HepG2 (cell line): Measurements from ENCODE around the gene C2orf42. TPM values are rescaled to one million over a fixed set of nuclear protein-coding genes. Genes with fewer than 3 reads are reported as not detected.

ENCODE experiments used
- ATAC-seq: fragments of 200-7000 bp; cut with Tn5 transposase; 3 replicates; pipeline ENCODE4 v1.9.1; 2020; ENCODE audit warnings: mild to moderate bottlenecking, moderate library complexity
- BruUV-seq: library from RNA; stranded (reverse); fragments of 400-500 nt; replicated peaks from 2 replicates; lab custom pipeline; 2021; lab: Mats Ljungman, UMichigan
- CTCF ChIA-PET: fragments of 300-600 bp; formaldehyde crosslinking; extraction: SDS; loops from one replicate; lab custom pipeline; 2021; ENCODE audit warnings: low total read pairs, inconsistent platforms, low intra/inter-chr PET ratio; lab: Yijun Ruan, JAX
- POLR2A ChIA-PET: fragments of 350-600 bp; sonication (Branson Sonifier 250); formaldehyde crosslinking; loops from one replicate; lab custom pipeline; 2020; ENCODE audit warnings: antibody characterized with exemption, inconsistent platforms; lab: Yijun Ruan, JAX
- DNase-seq: peaks from one replicate; pipeline ENCODE4 v3.0.0-alpha.2; 2015; ENCODE audit warnings: low spot score
- FAIRE-seq: peaks from 3 replicates; lab custom pipeline; 2011; peaks lifted over from hg19 to GRCh38; lab: Jason Lieb, UNC
- H2AFZ ChIP-seq: one replicate; pipeline ENCODE4 v1.6.1; 2011; ENCODE audit warnings: low read length, inconsistent platforms
- H3K27ac ChIP-seq: fragments of 300-600 bp; 3 replicates; pipeline ENCODE4 v1.8.0; 2011; ENCODE audit warnings: mixed run types, mild to moderate bottlenecking, mixed read lengths, low read length, inconsistent platforms; ENCODE audit not compliant: insufficient read depth; ENCODE audit errors: extremely low read length
- H3K27me3 ChIP-seq, 2 experiments: fragments of 200-600 bp in 1 of 2; 2 replicates in 1 of 2; 3 replicates in 1 of 2; pipeline versions ENCODE4 v1.6.0 to v1.8.0; 2011; ENCODE audit warnings: low read length in 2 of 2, mild to moderate bottlenecking in 2 of 2, moderate library complexity in 2 of 2, inconsistent platforms in 1 of 2; ENCODE audit not compliant: insufficient read depth in 2 of 2, control insufficient read depth in 1 of 2
- H3K36me3 ChIP-seq, 2 experiments: fragments of 200-600 bp in 1 of 2; replicated peaks in 1 of 2; 2 replicates in 1 of 2; 3 replicates in 1 of 2; pipeline versions ENCODE4 v1.5.1 to v1.8.0; 2011; ENCODE audit warnings: low read length in 2 of 2, inconsistent platforms in 1 of 2; ENCODE audit not compliant: insufficient read depth in 2 of 2, control insufficient read depth in 1 of 2
- H3K4me1 ChIP-seq: 2 replicates; pipeline ENCODE4 v1.5.1; 2012; ENCODE audit warnings: low read length, inconsistent platforms; ENCODE audit not compliant: insufficient read depth
- H3K4me2 ChIP-seq: 2 replicates; pipeline ENCODE4 v1.6.0; 2011; ENCODE audit warnings: low read depth, low read length, inconsistent platforms
- H3K4me3 ChIP-seq, 3 experiments: fragments of 200-600 bp in 1 of 3; sonication (generic), shearing (Covaris generic) in 1 of 3; replicated peaks in 1 of 3; 2 replicates each; pipeline ENCODE4 v1.5.1; 2011 to 2016; ENCODE audit warnings: low read length in 3 of 3, inconsistent platforms in 2 of 3, low read depth in 2 of 3, mild to moderate bottlenecking in 2 of 3, control low read depth in 1 of 3, mixed read lengths in 1 of 3; ENCODE audit not compliant: insufficient read depth in 1 of 3
- H3K79me2 ChIP-seq: one replicate; pipeline ENCODE4 v1.6.1; 2011; ENCODE audit warnings: low read length, inconsistent platforms; ENCODE audit not compliant: insufficient read depth
- H3K9ac ChIP-seq: 2 replicates; pipeline ENCODE4 v1.6.0; 2011; ENCODE audit warnings: mild to moderate bottlenecking, low read depth, low read length, inconsistent platforms; ENCODE audit not compliant: insufficient read depth
- H3K9me3 ChIP-seq: 2 replicates; pipeline ENCODE4 v1.5.1; 2012; ENCODE audit warnings: mild to moderate bottlenecking, low read length
- H4K20me1 ChIP-seq: 2 replicates; pipeline ENCODE4 v1.6.0; 2011; ENCODE audit warnings: inconsistent platforms, mild to moderate bottlenecking, low read length, moderate library complexity; ENCODE audit not compliant: insufficient read depth
- ELF3 ChIP-seq: IDR thresholded peaks from 2 replicates; pipeline ENCODE4 v1.6.1; 2016; ENCODE audit warnings: missing genetic modification reagents, missing compliant biosample characterization
- GABPA ChIP-seq, 2 experiments: IDR thresholded peaks; 2 replicates each; pipeline ENCODE4 v1.6.1; 2011 to 2016; ENCODE audit warnings: low read depth in 2 of 2, low read length in 1 of 2, missing biosample characterization in 1 of 2, missing genetic modification characterization in 1 of 2
- PAX8 ChIP-seq: sonication (generic); formaldehyde crosslinking; IDR thresholded peaks from 2 replicates; pipeline ENCODE4 v1.8.0; 2022; ENCODE audit warnings: mild to moderate bottlenecking, missing genetic modification reagents, borderline replicate concordance
- RARA ChIP-seq: IDR thresholded peaks from 2 replicates; pipeline ENCODE4 v1.6.1; 2016; ENCODE audit warnings: missing genetic modification reagents, missing compliant biosample characterization
- SNAI1 ChIP-seq: sonication (generic); formaldehyde crosslinking; IDR thresholded peaks from 2 replicates; pipeline ENCODE4 v1.5.0; 2020; ENCODE audit warnings: mild to moderate bottlenecking, missing genetic modification reagents, borderline replicate concordance
- SNAPC2 ChIP-seq: sonication (generic); formaldehyde crosslinking; IDR thresholded peaks from 2 replicates; pipeline ENCODE4 v1.8.1; 2022; ENCODE audit warnings: mild to moderate bottlenecking, missing genetic modification reagents
- SOX6 ChIP-seq, 2 experiments: fragments of 450-650 bp in 1 of 2; sonication (generic) in 1 of 2; formaldehyde crosslinking in 1 of 2; IDR thresholded peaks; 2 replicates each; pipeline versions ENCODE4 v1.4.0 to v1.6.1; 2017 to 2020; ENCODE audit warnings: antibody characterized with exemption in 1 of 2, mild to moderate bottlenecking in 1 of 2, missing genetic modification reagents in 1 of 2
- SP4 ChIP-seq: sonication (generic); formaldehyde crosslinking; IDR thresholded peaks from 2 replicates; pipeline ENCODE4 v1.8.1; 2023; ENCODE audit warnings: mild to moderate bottlenecking, missing genetic modification reagents
- ZFP82 ChIP-seq: sonication (generic); formaldehyde crosslinking; IDR thresholded peaks from 2 replicates; pipeline ENCODE4 v1.5.1; 2020; ENCODE audit warnings: mild to moderate bottlenecking, missing genetic modification reagents, borderline replicate concordance
- ZNF335 ChIP-seq: sonication (generic); formaldehyde crosslinking; IDR thresholded peaks from 2 replicates; pipeline ENCODE4 v1.4.0; 2020; ENCODE audit warnings: missing genetic modification reagents
- ZNF597 ChIP-seq: sonication (generic); formaldehyde crosslinking; IDR thresholded peaks from 2 replicates; pipeline ENCODE4 v1.5.0; 2020; ENCODE audit warnings: missing genetic modification reagents
- ZNF674 ChIP-seq: sonication (generic); formaldehyde crosslinking; IDR thresholded peaks from 2 replicates; pipeline ENCODE4 v1.5.0; 2020; ENCODE audit warnings: low read depth, mild to moderate bottlenecking, missing genetic modification reagents
- ZNF879 ChIP-seq: sonication (generic); formaldehyde crosslinking; IDR thresholded peaks from 2 replicates; pipeline ENCODE4 v1.8.1; 2023; ENCODE audit warnings: missing genetic modification reagents
- WGBS: methylation state at CpG from one replicate; pipeline ENCODE4 v1.1.6; 2017; ENCODE audit warnings: low lambda C conversion rate; 5-methylcytosine and 5-hydroxymethylcytosine counted together
- in situ Hi-C: cut with HindIII; loops from 2 replicates; pipeline ENCODE4 v1.10.0; 2017; ENCODE audit warnings: low pct_unique_long_range_greater_than_20kb; ENCODE audit not compliant: extremely low pct_ligation_motif_present
- intact Hi-C: fragments of 100-400 bp; cut with micrococcal nuclease; formaldehyde crosslinking; loops from one replicate; pipeline ENCODE4 v1.10.0; 2022; ENCODE audit not compliant: unreplicated experiment
- polyA plus RNA-seq, 8 experiments: library from polyadenylated mRNA; depleted of rRNA in 3 of 8; stranded (reverse) in 7 of 8; unstranded in 1 of 8; fragments of >200 nt; fragmentation: Illumina TruSeq in 4 of 8; extraction: Trizol in 4 of 8; gene quantifications; 2 replicates each; pipeline versions ENCODE4 v1.2.1 to v1.2.3, GENCODE V29; 2011 to 2016; ENCODE audit warnings: low read depth in 4 of 8, missing spikeins in 1 of 8, mixed read lengths in 1 of 8; ENCODE audit not compliant: insufficient read depth in 1 of 8
- total RNA-seq, 5 experiments: library from RNA; depleted of rRNA; stranded (reverse); fragments of >200 nt; fragmentation: Illumina TruSeq; extraction: Trizol; gene quantifications; 2 replicates each; pipeline ENCODE4 v1.2.3, GENCODE V29; 2016; ENCODE audit warnings: low read depth in 1 of 5
- TF ChIP-seq, protein P1 (sequence below): sonication (generic); formaldehyde crosslinking; conservative IDR thresholded peaks from 2 replicates; pipeline ENCODE4 v1.8.0; 2022; ENCODE audit warnings: missing genetic modification reagents
- TF ChIP-seq, protein P2 (sequence below): sonication (generic); formaldehyde crosslinking; IDR thresholded peaks from 2 replicates; pipeline ENCODE4 v1.5.0; 2020; ENCODE audit warnings: mild to moderate bottlenecking, missing genetic modification reagents
- TF ChIP-seq, protein P3 (sequence below): sonication (generic); formaldehyde crosslinking; IDR thresholded peaks from 2 replicates; pipeline ENCODE4 v1.5.0; 2020; ENCODE audit warnings: mild to moderate bottlenecking, missing genetic modification reagents

C2orf42 gene
- total and polyA plus RNA-seq, 2 of the 13 experiments (the other 11 are each of a cell fraction or from before 2014, with no cell fraction given) = 9.3 to 9.9 TPM

DNA sequence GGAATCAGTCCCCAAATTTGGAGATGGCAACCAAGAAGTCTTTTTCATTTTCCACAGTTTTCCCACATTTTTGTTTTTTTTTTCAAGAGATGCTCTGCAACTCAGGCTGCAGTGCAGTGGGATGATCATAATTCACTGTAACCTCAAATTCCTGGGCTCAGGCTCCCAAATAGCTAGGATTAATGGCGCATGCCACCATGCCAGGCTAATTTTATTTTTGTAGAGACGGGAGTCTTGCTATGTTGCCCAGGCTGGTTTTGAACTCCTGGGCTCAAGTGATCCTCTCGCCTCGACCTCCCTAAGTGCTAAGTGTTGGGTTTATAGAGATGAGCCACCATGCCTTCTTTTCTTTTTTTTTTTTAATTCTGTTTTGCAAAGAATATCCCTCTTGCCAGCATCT is 68.3 kb downstream of the C2orf42 start (continued):
- TF ChIP-seq, protein P1, sequence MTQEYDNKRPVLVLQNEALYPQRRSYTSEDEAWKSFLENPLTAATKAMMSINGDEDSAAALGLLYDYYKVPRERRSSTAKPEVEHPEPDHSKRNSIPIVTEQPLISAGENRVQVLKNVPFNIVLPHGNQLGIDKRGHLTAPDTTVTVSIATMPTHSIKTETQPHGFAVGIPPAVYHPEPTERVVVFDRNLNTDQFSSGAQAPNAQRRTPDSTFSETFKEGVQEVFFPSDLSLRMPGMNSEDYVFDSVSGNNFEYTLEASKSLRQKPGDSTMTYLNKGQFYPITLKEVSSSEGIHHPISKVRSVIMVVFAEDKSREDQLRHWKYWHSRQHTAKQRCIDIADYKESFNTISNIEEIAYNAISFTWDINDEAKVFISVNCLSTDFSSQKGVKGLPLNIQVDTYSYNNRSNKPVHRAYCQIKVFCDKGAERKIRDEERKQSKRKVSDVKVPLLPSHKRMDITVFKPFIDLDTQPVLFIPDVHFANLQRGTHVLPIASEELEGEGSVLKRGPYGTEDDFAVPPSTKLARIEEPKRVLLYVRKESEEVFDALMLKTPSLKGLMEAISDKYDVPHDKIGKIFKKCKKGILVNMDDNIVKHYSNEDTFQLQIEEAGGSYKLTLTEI (CRISPR knock-in tag) = no peak
- TF ChIP-seq SP4 (CRISPR knock-in tag) = no peak
- no peak for TF ChIP-seq ZNF597
- no peak for TF ChIP-seq PAX8
- no peak for TF ChIP-seq ZNF335
- TF ChIP-seq, protein P2, sequence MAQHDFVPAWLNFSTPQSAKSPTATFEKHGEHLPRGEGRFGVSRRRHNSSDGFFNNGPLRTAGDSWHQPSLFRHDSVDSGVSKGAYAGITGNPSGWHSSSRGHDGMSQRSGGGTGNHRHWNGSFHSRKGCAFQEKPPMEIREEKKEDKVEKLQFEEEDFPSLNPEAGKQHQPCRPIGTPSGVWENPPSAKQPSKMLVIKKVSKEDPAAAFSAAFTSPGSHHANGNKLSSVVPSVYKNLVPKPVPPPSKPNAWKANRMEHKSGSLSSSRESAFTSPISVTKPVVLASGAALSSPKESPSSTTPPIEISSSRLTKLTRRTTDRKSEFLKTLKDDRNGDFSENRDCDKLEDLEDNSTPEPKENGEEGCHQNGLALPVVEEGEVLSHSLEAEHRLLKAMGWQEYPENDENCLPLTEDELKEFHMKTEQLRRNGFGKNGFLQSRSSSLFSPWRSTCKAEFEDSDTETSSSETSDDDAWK (CRISPR knock-in tag) = no peak

DNA sequence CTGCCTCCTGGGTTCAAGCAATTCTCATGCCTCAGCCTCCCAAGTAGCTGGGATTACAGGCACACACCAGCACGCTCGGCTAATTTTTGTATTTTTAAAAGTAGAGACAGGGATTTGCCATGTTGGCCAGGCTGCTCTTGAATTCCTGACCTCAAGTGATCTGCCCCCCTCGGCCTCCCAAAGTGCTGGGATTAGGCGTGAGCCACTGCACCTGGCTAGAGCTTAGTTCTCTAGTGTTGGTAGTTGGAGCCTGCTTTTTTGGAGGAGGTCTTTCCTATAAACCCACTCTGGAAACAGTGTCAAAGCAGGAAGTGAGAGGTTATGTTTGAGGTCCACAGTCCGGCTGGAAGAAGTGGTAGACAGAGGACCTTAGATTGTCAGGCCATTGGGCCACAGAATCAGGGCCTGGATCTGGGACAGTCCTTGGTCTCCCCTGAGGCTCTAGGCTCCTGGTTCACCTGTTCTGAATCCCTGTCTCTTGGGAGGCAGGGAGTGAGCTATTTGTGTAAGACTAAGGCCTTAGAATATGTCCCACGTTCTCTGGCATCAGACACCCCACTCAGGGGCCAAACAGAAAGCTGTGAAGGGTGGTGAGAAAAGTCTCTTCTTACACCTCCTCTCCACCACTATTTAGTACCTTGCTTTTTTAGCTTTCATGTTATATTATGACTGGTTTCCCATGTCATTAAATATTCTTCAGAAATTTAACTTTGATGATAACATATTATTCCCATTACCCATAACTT is 69.0 kb downstream of the C2orf42 start:
- H3K27ac ChIP-seq = peak overlapping the region; percentile 54
- TF ChIP-seq ZNF879 (CRISPR knock-in tag) = no peak
- TF ChIP-seq ZFP82 (CRISPR knock-in tag) = no peak
- TF ChIP-seq RARA (CRISPR knock-in tag) = 0 out of 2 replicates have a peak, but pooled peaks have one; percentile 7
- no peak for TF ChIP-seq GABPA (IDR thresholded peaks at IDR 0.05; ENCODE audit: low read depth, low read length)
- 0 out of 2 replicates have a peak, but pooled peaks have one; percentile 27 for TF ChIP-seq GABPA (CRISPR knock-in tag; IDR thresholded peaks at IDR 0.05; ENCODE audit: low read depth)
- TF ChIP-seq SNAPC2 (CRISPR knock-in tag) = no peak
- TF ChIP-seq ELF3 = peak; percentile 74
- no peak for TF ChIP-seq ZNF674
- no peak for TF ChIP-seq SNAI1
- TF ChIP-seq, protein P3, sequence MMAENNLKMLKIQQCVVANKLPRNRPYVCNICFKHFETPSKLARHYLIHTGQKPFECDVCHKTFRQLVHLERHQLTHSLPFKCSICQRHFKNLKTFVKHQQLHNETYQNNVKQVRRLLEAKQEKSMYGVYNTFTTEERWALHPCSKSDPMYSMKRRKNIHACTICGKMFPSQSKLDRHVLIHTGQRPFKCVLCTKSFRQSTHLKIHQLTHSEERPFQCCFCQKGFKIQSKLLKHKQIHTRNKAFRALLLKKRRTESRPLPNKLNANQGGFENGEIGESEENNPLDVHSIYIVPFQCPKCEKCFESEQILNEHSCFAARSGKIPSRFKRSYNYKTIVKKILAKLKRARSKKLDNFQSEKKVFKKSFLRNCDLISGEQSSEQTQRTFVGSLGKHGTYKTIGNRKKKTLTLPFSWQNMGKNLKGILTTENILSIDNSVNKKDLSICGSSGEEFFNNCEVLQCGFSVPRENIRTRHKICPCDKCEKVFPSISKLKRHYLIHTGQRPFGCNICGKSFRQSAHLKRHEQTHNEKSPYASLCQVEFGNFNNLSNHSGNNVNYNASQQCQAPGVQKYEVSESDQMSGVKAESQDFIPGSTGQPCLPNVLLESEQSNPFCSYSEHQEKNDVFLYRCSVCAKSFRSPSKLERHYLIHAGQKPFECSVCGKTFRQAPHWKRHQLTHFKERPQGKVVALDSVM (CRISPR knock-in tag) = no peak
- TF ChIP-seq SOX6 (IDR thresholded peaks at IDR 0.05) = no peak
- TF ChIP-seq SOX6 (CRISPR knock-in tag; IDR thresholded peaks at IDR 0.05) = no peak

More for the DNA sequence above, 69.0 kb downstream of the C2orf42 start:
- intact Hi-C loops = loop anchor here (1.0 kb wide), 1 partner anchor 11 kb away; no protein-coding TSS in a partner anchor
- no peaks in the 10 kb centered on the region for H3K27me3 ChIP-seq
- peak overlapping the region; percentile 51 for H3K9ac ChIP-seq
- H3K4me2 ChIP-seq = peak overlapping the region; percentile 54
- no peaks in the 10 kb centered on the region for H3K79me2 ChIP-seq
- H4K20me1 ChIP-seq = no peaks in the 10 kb centered on the region
- no peaks in the 10 kb centered on the region for H3K9me3 ChIP-seq
- ATAC-seq (peak; percentile 74), DNase-seq (peak; percentile 40), FAIRE-seq (peak; percentile 88)
- ChIA-PET CTCF (no interaction called here), POLR2A (interaction anchor here (1.2 to 4.2 kb wide), 5 partner anchors 11 to 69 kb away, joined by 3 to 42 read pairs (median 4); partner anchors contain the start of gene C2orf42)
- BruUV-seq = no TSS peak
- peaks cover 50% of the 10 kb centered on the region for H3K4me1 ChIP-seq
- peak overlapping the region in 1 of 3 experiments; percentile 13; a peak in 1 of 6 replicates for H3K4me3 ChIP-seq
- WGBS = 50% methylated on average over 6 of the region's 6 CpGs
- no peaks in the 10 kb centered on the region for H3K36me3 ChIP-seq
- in situ Hi-C loops = no loop called here
- H2AFZ ChIP-seq = peak overlapping the region; percentile 83
